Mesodermal cell (in vitro differentiated cells): Measurements from ENCODE around the gene SIK1. TPM values are rescaled to one million over a fixed set of nuclear protein-coding genes. Genes with fewer than 3 reads are reported as not detected.
"Not testable (repeated sequence)": the region's sequence is repeated elsewhere in the genome, so short reads cannot be mapped to it uniquely, and the experiment has no call there.

Experiments used
- H3K27ac ChIP-seq: 2 replicates; pipeline ENCODE4 v1.7.0; 2013; ENCODE audit warnings: mild to moderate bottlenecking, low read depth, low read length, moderate library complexity; ENCODE audit not compliant: severe bottlenecking
- H3K36me3 ChIP-seq: 2 replicates; pipeline ENCODE4 v1.7.1; 2013; ENCODE audit warnings: mild to moderate bottlenecking, low read length, moderate library complexity; ENCODE audit not compliant: control insufficient read depth, insufficient read depth
- H3K4me1 ChIP-seq: one replicate; pipeline ENCODE4 v1.7.1; 2013; ENCODE audit warnings: mild to moderate bottlenecking, low read length; ENCODE audit not compliant: insufficient read depth, control insufficient read depth, poor library complexity, severe bottlenecking
- H3K4me3 ChIP-seq: 2 replicates; pipeline ENCODE4 v1.7.0; 2013; ENCODE audit warnings: low read length, control low read depth, mild to moderate bottlenecking; ENCODE audit not compliant: insufficient read depth, poor library complexity, severe bottlenecking; ENCODE audit errors: extremely low read depth
- H3K9me3 ChIP-seq: 2 replicates; pipeline ENCODE4 v1.7.1; 2013; ENCODE audit warnings: mild to moderate bottlenecking, low read length, moderate library complexity; ENCODE audit not compliant: control insufficient read depth
- WGBS, 2 experiments: methylation state at CpG; one replicate each; pipeline ENCODE4 v1.1.5; 2013; ENCODE audit warnings: missing lambda C conversion rate in 2 of 2; ENCODE audit not compliant: insufficient coverage in 2 of 2; 5-methylcytosine and 5-hydroxymethylcytosine counted together
- polyA plus RNA-seq, 2 experiments: library from polyadenylated mRNA; stranded (reverse); fragments of 50-300 nt; gene quantifications; one replicate each; pipeline ENCODE4 v1.2.3, GENCODE V29; 2013

SIK1 gene
- polyA plus RNA-seq (2013, experiment 1 of 2), result 4.2 TPM
- polyA plus RNA-seq (2013, experiment 2 of 2), result 1.1 TPM

- not testable (repeated sequence) for H3K36me3 ChIP-seq, H3K4me3 ChIP-seq, H3K27ac ChIP-seq, H3K4me1 ChIP-seq, H3K9me3 ChIP-seq
- WGBS, 2 experiments, result no CpG with 5 or more reads among the region's 120 CpGs
Measured at GRCh38 chr21:43426404-43427241, at the start of gene SIK1. TSS of gene SIK1 (minus strand) at chr21:43427131. CDS start at chr21:43426178, 953 bp downstream.

- H3K4me1 ChIP-seq, H3K9me3 ChIP-seq, H3K4me3 ChIP-seq, H3K36me3 ChIP-seq, H3K27ac ChIP-seq: not testable (repeated sequence)
- no CpG with 5 or more reads among the region's 16 CpGs for WGBS, 2 experiments
Measured at GRCh38 chr21:43471597-43472242, 44.8 kb upstream of the SIK1 start.

GRCh38 chr21:43469719-43470458, 43.0 kb upstream of the SIK1 start:
- not testable (repeated sequence) for H3K36me3 ChIP-seq, H3K27ac ChIP-seq, H3K4me3 ChIP-seq, H3K9me3 ChIP-seq, H3K4me1 ChIP-seq
- no CpG with 5 or more reads among the region's 31 CpGs for WGBS, 2 experiments

- H3K4me1 ChIP-seq, result no peaks in the 10 kb centered on the region
- H3K27ac ChIP-seq, result no peak overlapping the region
- no peaks in the 10 kb centered on the region for H3K9me3 ChIP-seq
- no peaks in the 10 kb centered on the region for H3K36me3 ChIP-seq
- 100% methylated on average over 1 of the region's 1 CpG; no CpG with 5 or more reads in 1 of the 2 experiments for WGBS, 2 experiments
- H3K4me3 ChIP-seq, result no peak overlapping the region
Measured at GRCh38 chr21:43467785-43468184, 40.9 kb upstream of the SIK1 start.

GRCh38 chr21:43465159-43465558, 38.2 kb upstream of the SIK1 start:
- H3K27ac ChIP-seq, H3K4me3 ChIP-seq, H3K36me3 ChIP-seq, H3K9me3 ChIP-seq, H3K4me1 ChIP-seq: not testable (repeated sequence)
- no CpG with 5 or more reads among the region's 5 CpGs for WGBS, 2 experiments

GRCh38 chr21:43463498-43464261, 36.7 kb upstream of the SIK1 start:
- H3K27ac ChIP-seq, H3K4me3 ChIP-seq, H3K36me3 ChIP-seq, H3K4me1 ChIP-seq, H3K9me3 ChIP-seq: not testable (repeated sequence)
- WGBS, 2 experiments, result no CpG with 5 or more reads among the region's 20 CpGs

GRCh38 chr21:43462932-43463331, 36.0 kb upstream of the SIK1 start:
- H3K4me3 ChIP-seq, H3K27ac ChIP-seq, H3K9me3 ChIP-seq, H3K4me1 ChIP-seq, H3K36me3 ChIP-seq: not testable (repeated sequence)
- WGBS, 2 experiments, result no CpG with 5 or more reads among the region's 17 CpGs

GRCh38 chr21:43460475-43460874, 33.5 kb upstream of the SIK1 start:
- H3K36me3 ChIP-seq, H3K9me3 ChIP-seq, H3K4me3 ChIP-seq, H3K4me1 ChIP-seq, H3K27ac ChIP-seq: not testable (repeated sequence)
- WGBS, 2 experiments, result no CpG with 5 or more reads among the region's 13 CpGs

- not testable (repeated sequence) for H3K4me3 ChIP-seq, H3K9me3 ChIP-seq, H3K4me1 ChIP-seq, H3K27ac ChIP-seq, H3K36me3 ChIP-seq
- WGBS, 2 experiments, result no CpG with 5 or more reads among the region's 12 CpGs
Measured at GRCh38 chr21:43458995-43459394, 32.1 kb upstream of the SIK1 start.

GRCh38 chr21:43456616-43457314, 29.8 kb upstream of the SIK1 start:
- H3K27ac ChIP-seq, H3K9me3 ChIP-seq, H3K36me3 ChIP-seq, H3K4me1 ChIP-seq, H3K4me3 ChIP-seq: not testable (repeated sequence)
- WGBS, 2 experiments, result no CpG with 5 or more reads among the region's 33 CpGs
